Heart left ventricle (tissue), 16 donors: Measurements from ENCODE around the gene SMAD4. TPM values are rescaled to one million over a fixed set of nuclear protein-coding genes. Genes with fewer than 3 reads are reported as not detected.

Experiments used
- ATAC-seq, 4 donors: fragments of 200-7000 bp; cut with Tn5 transposase; one replicate each; pipeline ENCODE4 v1.9.1; 2020 to 2022; ENCODE audit warnings: moderate library complexity in 4 of 4, mild to moderate bottlenecking in 3 of 4, moderate number of reproducible peaks in 1 of 4
- DNase-seq, 5 donors: peaks; one replicate each; pipeline ENCODE4 v3.0.0-alpha.2; 2020
- H3K27ac ChIP-seq, 12 donors: fragments of 200-600 bp; sonication (generic) in 4 of 12; one replicate each; pipeline versions ENCODE4 v1.5.0 to v1.8.0; 2016 to 2022; ENCODE audit warnings: mild to moderate bottlenecking in 2 of 12
- H3K27me3 ChIP-seq, 9 donors: fragments of 200-600 bp; sonication (generic) in 2 of 9; one replicate each; pipeline versions ENCODE4 v1.5.1 to v1.8.0; 2016 to 2022; ENCODE audit warnings: mild to moderate bottlenecking in 3 of 9
- H3K36me3 ChIP-seq, 9 donors: fragments of 200-600 bp; sonication (generic) in 2 of 9; one replicate each; pipeline versions ENCODE4 v1.5.0 to v1.8.0; 2018 to 2022; ENCODE audit warnings: mild to moderate bottlenecking in 2 of 9
- H3K4me1 ChIP-seq, 12 donors: fragments of 200-600 bp; sonication (generic) in 4 of 12; one replicate each; pipeline versions ENCODE4 v1.5.0 to v1.8.0; 2016 to 2022; ENCODE audit warnings: mild to moderate bottlenecking in 3 of 12
- H3K4me3 ChIP-seq, 12 donors: fragments of 200-600 bp; sonication (generic) in 4 of 12; one replicate each; pipeline versions ENCODE4 v1.5.0 to v1.8.0; 2017 to 2022; ENCODE audit warnings: mild to moderate bottlenecking in 9 of 12, moderate library complexity in 4 of 12
- H3K9me3 ChIP-seq, 12 donors: fragments of 200-600 bp; sonication (generic) in 4 of 12; one replicate each; pipeline versions ENCODE4 v1.5.0 to v1.8.0; 2016 to 2022; ENCODE audit warnings: mild to moderate bottlenecking in 1 of 12
- CTCF ChIP-seq, 12 donors: fragments of 200-600 bp; sonication (generic) in 4 of 12; IDR thresholded peaks; one replicate each; pipeline versions ENCODE4 v1.5.0 to v1.8.0; 2018 to 2022; ENCODE audit warnings: antibody characterized with exemption in 12 of 12, mild to moderate bottlenecking in 5 of 12
- POLR2A ChIP-seq, 2 donors: fragments of 450-650 bp; IDR thresholded peaks; one replicate each; pipeline ENCODE4 v1.6.1; 2017; ENCODE audit warnings: antibody characterized with exemption in 2 of 2, mild to moderate bottlenecking in 2 of 2, moderate library complexity in 2 of 2
- WGBS, 4 donors: extraction: QIAGEN DNeasy Blood & Tissue Kit in 2 of 4; methylation state at CpG; one replicate each; pipeline versions ENCODE4 v1.1.5 to v1.1.7; 2013 to 2018; 5-methylcytosine and 5-hydroxymethylcytosine counted together
- intact Hi-C, 10 donors: fragments of 100-400 bp; cut with DNase I; formaldehyde crosslinking; loops; one replicate each; pipeline versions ENCODE4 v1.11.1 to v1.14.2; 2022
- polyA plus RNA-seq, 2 donors: library from polyadenylated mRNA; stranded (reverse); fragments of 200-250 nt; gene quantifications; one replicate each; pipeline ENCODE4 v1.2.3, GENCODE V29; 2013
- total RNA-seq, 9 donors: library from RNA; depleted of rRNA in 2 of 9; stranded (reverse); fragments of >200 nt in 2 of 9; fragmentation: NEBNext Ultra II Directional in 3 of 9; extraction: Animal tissue kit (Norgen Biotek cat#: 25700) in 3 of 9; gene quantifications; one replicate each; pipeline versions ENCODE4 v1.1.0 to v1.2.4, GENCODE V29; 2016 to 2023
- donor health status: ischemic (EF 13 %, LVEDD 7.1; RV severe dilation, severe dysfunction).
- donor health status: healthy with polysubstance abuse.
- donor health status: DM: no; HTN: yes; CAD: no.
- donor health status: DM: no; HTN: no; CAD: no.
- donor health status: ischemic (EF 25% LVEDD 6.9; RV normal size, moderate dysfunction).
- donor health status: ischemic (EF 25% LVEDD 5.7; RV mildly dilated, moderate dysfunction).
- donor health status: healthy.
- donor health status: DM: yes; HTN: yes; CAD: no.
- donor health status: ischemic (EF 35%, LVEDD 5.7; RV mildly dilated, moderate dysfunction).
- donor health status: nonischemic (EF 11% LVEDD 7.7; RV severe dilation, severe dysfunction).
- donor health status: DM: yes; HTN: yes; CAD: no.
- donor health status: PGD.
- donor health status: ischemic (EF 29% LVEDD 5.4; RV normal size, mild dysfunction).
- donor health status: nonischemic (EF 23%, LVEDD 6.1; RV moderate dilation, normal function).

The SMAD4 gene
- total and polyA plus RNA-seq, 11 donors, result 10.8 to 103 (median 87.8) TPM

- Histone ChIP-seq H3K27me3 (no peaks in the 10 kb centered on the region), H3K9me3 (no peaks in the 10 kb centered on the region), H3K4me1 (peaks cover 0 to 12% (median 4%) of the 10 kb centered on the region in 12 donors), H3K4me3 (no peak overlapping the region), H3K27ac (peak overlapping the region in 1 of 12 donors; percentile 34), H3K36me3 (peaks cover 0 to 87% (median 59%) of the 10 kb centered on the region in 9 donors)
- intact Hi-C loops, result loop anchor here in 6 of 10 donors (5.0 to 10.0 kb wide), 6 partner anchors 79 to 237 kb away; partner anchors contain the start of genes MRO (in 4 of the 6) and ELAC1 (in 2 of the 6)
- TF ChIP-seq POLR2A (IDR thresholded peaks at IDR 0.05) (no peak), CTCF (IDR thresholded peaks at IDR 0.05) (no peak)
- DNase-seq (no peak), ATAC-seq (peak in 1 of 4 donors; percentile 47)
Measured at GRCh38 chr18:51053814-51054213, 23.8 kb downstream of the SMAD4 start.

- 82 to 92% (median 90%) methylated on average over 3 of the region's 3 CpGs for WGBS, 4 donors
- Histone ChIP-seq H3K4me3 (no peak overlapping the region), H3K9me3 (no peaks in the 10 kb centered on the region), H3K27ac (no peak overlapping the region), H3K27me3 (no peaks in the 10 kb centered on the region), H3K36me3 (peaks cover 0 to 87% (median 59%) of the 10 kb centered on the region in 9 donors), H3K4me1 (peaks cover 0 to 12% (median 4%) of the 10 kb centered on the region in 12 donors)
- intact Hi-C loops, result loop anchor here in 6 of 10 donors (5.0 to 10.0 kb wide), 6 partner anchors 80 to 237 kb away; partner anchors contain the start of genes MRO (in 4 of the 6) and ELAC1 (in 2 of the 6)
- TF ChIP-seq POLR2A (IDR thresholded peaks at IDR 0.05) (no peak), CTCF (IDR thresholded peaks at IDR 0.05) (no peak)
- DNase-seq, result no peak
- no peak for ATAC-seq
Measured at GRCh38 chr18:51054764-51055163, 24.8 kb downstream of the SMAD4 start.

GRCh38 chr18:51059969-51060368 is 30.0 kb downstream of the SMAD4 start:
- TF ChIP-seq CTCF (IDR thresholded peaks at IDR 0.05) (no peak), POLR2A (IDR thresholded peaks at IDR 0.05) (no peak)
- no peak overlapping the region for H3K27ac ChIP-seq
- no peaks in the 10 kb centered on the region for H3K27me3 ChIP-seq
- ATAC-seq, result no peak
- WGBS, 4 donors, result 79 to 95% (median 93%) methylated on average over 3 of the region's 3 CpGs
- intact Hi-C loops, result loop anchor here in 2 of 10 donors (10.0 kb wide), 3 partner anchors 85 to 235 kb away; partner anchors contain the start of genes ELAC1 (in 1 of the 2) and MRO (in 1 of the 2)
- peaks cover 0 to 95% (median 84%) of the 10 kb centered on the region in 9 donors for H3K36me3 ChIP-seq
- no peak for DNase-seq
- H3K4me3 ChIP-seq, result no peak overlapping the region
- peaks cover 0 to 8% (median 1%) of the 10 kb centered on the region in 12 donors for H3K4me1 ChIP-seq
- no peaks in the 10 kb centered on the region for H3K9me3 ChIP-seq

GRCh38 chr18:51064256-51064655 is 34.2 kb downstream of the SMAD4 start:
- H3K27ac ChIP-seq, result no peak overlapping the region

More at GRCh38 chr18:51064256-51064655, 34.2 kb downstream of the SMAD4 start:
- Histone ChIP-seq H3K9me3 (no peaks in the 10 kb centered on the region), H3K36me3 (peaks cover 0 to 96% (median 88%) of the 10 kb centered on the region in 9 donors), H3K4me3 (no peak overlapping the region), H3K27me3 (no peaks in the 10 kb centered on the region), H3K4me1 (peaks cover 0 to 16% (median 1%) of the 10 kb centered on the region in 12 donors)
- no peak for TF ChIP-seq CTCF (IDR thresholded peaks at IDR 0.05)
- no peak for TF ChIP-seq POLR2A (IDR thresholded peaks at IDR 0.05)
- intact Hi-C loops, result no loop called here
- peak in 2 of 4 donors; percentile 22 to 24 for ATAC-seq
- no peak for DNase-seq
